ENCODE data around the gene GOLIM4.
A peak's percentile ranks its signal among the peaks of the same experiment; 100 is the strongest.

The GOLIM4 gene

DNA sequence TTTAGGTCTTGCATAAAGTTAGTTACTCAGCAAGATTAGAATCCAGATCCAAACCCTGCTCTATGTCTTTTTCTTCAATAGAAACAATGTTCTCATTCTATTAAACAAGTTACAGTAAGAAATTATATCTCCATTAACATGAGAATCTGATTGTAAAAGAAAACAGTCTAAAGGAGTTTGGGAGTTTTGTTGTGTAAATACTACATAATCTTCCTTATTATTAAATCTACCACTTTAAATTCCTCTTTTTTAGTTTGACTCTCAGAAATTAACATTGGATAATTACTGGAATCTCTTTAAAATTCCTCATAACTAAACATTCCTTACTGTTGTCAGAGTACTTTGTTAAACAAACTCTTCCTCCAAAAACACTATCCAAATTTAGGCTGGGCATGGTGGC is 1.7 kb upstream of the GOLIM4 start:
- Histone ChIP-seq H3K36me3 (ENCODE audit: control insufficient read depth, insufficient read depth, low read length) (no peaks in the 10 kb centered on the region), H3K4me3 (ENCODE audit: extremely low read depth, insufficient read depth, low read length, poor library complexity, severe bottlenecking) (no peak overlapping the region), H3K4me1 (ENCODE audit: control insufficient read depth, insufficient read depth, low read length, poor library complexity, severe bottlenecking) (peaks cover 6% of the 10 kb centered on the region), H3K9me3 (ENCODE audit: control insufficient read depth, low read length) (no peaks in the 10 kb centered on the region), H3K27ac (ENCODE audit: low read depth, low read length, severe bottlenecking) (no peak overlapping the region)

DNA sequence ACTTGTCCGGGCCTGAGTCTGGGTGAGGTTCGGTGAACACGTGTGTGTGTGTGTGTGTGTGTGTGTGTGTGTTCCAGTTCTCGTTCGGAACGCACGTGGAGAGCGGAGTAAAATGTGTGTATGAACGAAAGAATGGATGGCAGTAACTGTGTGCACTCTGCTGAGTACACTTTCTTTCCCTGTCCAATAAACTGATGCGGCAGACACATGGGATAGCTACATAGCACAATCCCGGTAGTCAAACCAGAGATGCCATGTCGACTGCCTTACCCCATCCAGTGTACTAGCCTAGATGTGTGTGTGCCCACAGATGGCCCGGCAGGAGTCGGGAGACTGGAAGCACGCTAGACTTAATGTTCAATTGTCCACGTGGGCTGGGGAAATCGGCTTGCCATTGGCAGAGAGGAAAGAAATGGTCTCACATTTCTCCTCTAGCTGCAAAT is 507 bp upstream of the GOLIM4 start:
- Histone ChIP-seq H3K27ac (ENCODE audit: low read depth, low read length, severe bottlenecking) (peak overlapping the region; percentile 93), H3K4me1 (ENCODE audit: control insufficient read depth, insufficient read depth, low read length, poor library complexity, severe bottlenecking) (peaks cover 10% of the 10 kb centered on the region), H3K9me3 (ENCODE audit: control insufficient read depth, low read length) (no peaks in the 10 kb centered on the region), H3K36me3 (ENCODE audit: control insufficient read depth, insufficient read depth, low read length) (no peaks in the 10 kb centered on the region), H3K4me3 (ENCODE audit: extremely low read depth, insufficient read depth, low read length, poor library complexity, severe bottlenecking) (peak overlapping the region; percentile 72)
- 1 to 2% methylated on average over 11 to 12 of the region's 17 CpGs for WGBS, 2 experiments (ENCODE audit: insufficient coverage in 2 of 2)

DNA sequence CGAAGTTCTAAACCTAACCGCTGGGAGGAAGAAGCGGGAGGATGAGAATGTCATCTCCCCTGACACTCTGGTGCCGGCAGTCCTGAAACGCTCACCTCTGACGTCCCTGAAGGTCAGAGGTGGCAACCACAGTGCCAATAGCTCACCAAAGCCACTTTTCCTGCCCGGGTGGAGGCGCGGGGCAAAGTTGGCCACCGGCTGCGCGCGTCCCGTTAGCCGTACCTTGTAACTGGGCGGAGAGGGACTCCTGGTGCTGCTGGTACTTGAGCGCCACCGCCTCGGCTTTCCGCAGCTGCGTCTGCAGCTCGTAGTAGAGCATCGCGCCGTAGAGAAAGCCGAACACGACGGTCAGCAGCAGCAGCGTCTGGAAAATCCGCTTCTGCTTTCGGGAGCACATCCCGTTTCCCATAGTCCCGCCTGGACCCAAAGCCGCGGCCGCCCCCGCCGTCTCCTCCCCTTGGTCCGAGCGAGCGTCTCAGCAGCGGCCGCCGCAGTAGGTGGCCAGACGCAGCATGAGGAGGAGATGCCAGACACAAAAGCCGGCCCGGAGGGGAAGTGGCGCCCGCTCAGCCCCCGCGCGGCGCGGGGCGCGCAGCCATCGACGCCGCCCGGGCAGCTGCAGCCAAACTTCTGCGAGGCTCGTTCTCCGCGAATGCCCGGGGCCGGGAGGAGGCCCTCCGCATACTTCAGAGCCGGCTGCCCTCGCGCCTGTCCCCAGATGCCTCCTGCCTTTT is 680 bp downstream of the GOLIM4 start:
- Histone ChIP-seq H3K27ac (ENCODE audit: low read depth, low read length, severe bottlenecking) (peak overlapping the region; percentile 93), H3K36me3 (ENCODE audit: control insufficient read depth, insufficient read depth, low read length) (no peaks in the 10 kb centered on the region)
- 0 to 1% methylated on average over 48 to 57 of the region's 70 CpGs for WGBS, 2 experiments (ENCODE audit: insufficient coverage in 2 of 2)

DNA sequence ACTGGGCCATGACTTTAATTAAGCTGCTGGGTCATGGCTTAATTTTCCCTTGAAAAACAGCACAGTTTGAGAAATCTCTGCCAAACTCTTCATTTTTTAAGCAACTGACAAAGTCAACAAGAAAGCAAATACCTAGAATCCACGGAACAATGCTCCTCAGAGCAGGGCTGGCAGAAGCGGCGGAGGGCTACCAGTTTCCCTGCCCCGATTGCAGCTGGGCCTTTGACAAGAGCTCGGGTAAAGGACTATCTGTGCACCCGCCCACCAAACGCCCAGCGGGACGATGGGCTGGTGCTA is 1.2 kb downstream of the GOLIM4 start:
- 0% methylated on average over 8 to 9 of the region's 9 CpGs for WGBS, 2 experiments (ENCODE audit: insufficient coverage in 2 of 2)
- Histone ChIP-seq H3K4me1 (ENCODE audit: control insufficient read depth, insufficient read depth, low read length, poor library complexity, severe bottlenecking) (peaks cover 15% of the 10 kb centered on the region), H3K9me3 (ENCODE audit: control insufficient read depth, low read length) (no peaks in the 10 kb centered on the region), H3K36me3 (ENCODE audit: control insufficient read depth, insufficient read depth, low read length) (no peaks in the 10 kb centered on the region), H3K4me3 (ENCODE audit: extremely low read depth, insufficient read depth, low read length, poor library complexity, severe bottlenecking) (peak overlapping the region; percentile 72), H3K27ac (ENCODE audit: low read depth, low read length, severe bottlenecking) (peak overlapping the region; percentile 93)

More for the DNA sequence above, 680 bp downstream of the GOLIM4 start:
- Histone ChIP-seq H3K4me1 (ENCODE audit: control insufficient read depth, insufficient read depth, low read length, poor library complexity, severe bottlenecking) (peaks cover 12% of the 10 kb centered on the region), H3K4me3 (ENCODE audit: extremely low read depth, insufficient read depth, low read length, poor library complexity, severe bottlenecking) (peak overlapping the region; percentile 72), H3K9me3 (ENCODE audit: control insufficient read depth, low read length) (no peaks in the 10 kb centered on the region)

DNA sequence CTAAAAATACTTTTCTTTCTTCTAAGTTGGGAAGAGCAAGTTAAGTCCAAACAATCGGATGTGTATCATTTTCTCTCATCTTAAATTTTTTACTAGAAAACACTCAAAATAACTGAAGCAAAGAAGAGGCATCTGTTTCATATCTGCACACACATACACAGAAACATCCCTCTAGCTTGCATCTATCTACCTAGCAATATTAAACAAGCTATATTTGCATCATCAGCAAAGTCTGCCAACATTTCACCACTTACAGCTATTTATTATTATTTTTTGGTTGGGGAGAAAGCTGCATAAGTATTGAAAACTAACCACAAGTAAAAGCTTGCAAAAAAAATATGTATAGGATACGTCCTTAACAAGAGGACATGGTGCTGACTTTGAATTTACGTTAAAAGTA is 1.9 kb downstream of the GOLIM4 start:
- H3K9me3 ChIP-seq (ENCODE audit: control insufficient read depth, low read length): no peaks in the 10 kb centered on the region
- peak overlapping the region; percentile 72 for H3K4me3 ChIP-seq (ENCODE audit: extremely low read depth, insufficient read depth, low read length, poor library complexity, severe bottlenecking)
- WGBS, 2 experiments (ENCODE audit: insufficient coverage in 2 of 2): 89% methylated on average over 1 of the region's 3 CpGs; no CpG with 5 or more reads in 1 of the 2 experiments
- peaks cover 15% of the 10 kb centered on the region for H3K4me1 ChIP-seq (ENCODE audit: control insufficient read depth, insufficient read depth, low read length, poor library complexity, severe bottlenecking)
- H3K36me3 ChIP-seq (ENCODE audit: control insufficient read depth, insufficient read depth, low read length): no peaks in the 10 kb centered on the region
- H3K27ac ChIP-seq (ENCODE audit: low read depth, low read length, severe bottlenecking): no peak overlapping the region

DNA sequence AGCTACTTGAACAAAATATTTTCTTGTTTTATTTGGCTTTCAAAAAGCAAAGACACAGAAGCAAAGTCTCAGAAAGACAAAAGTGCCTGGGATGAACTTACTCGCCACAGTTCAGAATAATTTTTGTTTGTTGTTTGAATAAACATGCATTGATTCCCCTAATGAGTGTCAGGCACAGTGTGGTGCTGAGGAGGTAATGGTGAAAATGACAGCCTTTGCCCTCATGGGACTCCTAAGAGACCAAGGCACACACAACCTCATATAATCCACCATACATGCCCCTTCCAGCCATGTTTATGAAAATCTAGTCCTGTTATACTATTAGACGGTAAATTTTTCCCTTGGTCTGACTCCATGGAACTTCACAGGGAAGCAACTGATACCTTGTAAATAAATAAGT is 2.5 kb downstream of the GOLIM4 start:
- Histone ChIP-seq H3K9me3 (ENCODE audit: control insufficient read depth, low read length) (no peaks in the 10 kb centered on the region), H3K4me1 (ENCODE audit: control insufficient read depth, insufficient read depth, low read length, poor library complexity, severe bottlenecking) (peaks cover 15% of the 10 kb centered on the region), H3K27ac (ENCODE audit: low read depth, low read length, severe bottlenecking) (no peak overlapping the region), H3K36me3 (ENCODE audit: control insufficient read depth, insufficient read depth, low read length) (no peaks in the 10 kb centered on the region), H3K4me3 (ENCODE audit: extremely low read depth, insufficient read depth, low read length, poor library complexity, severe bottlenecking) (peak overlapping the region; percentile 72)
- WGBS, 2 experiments (ENCODE audit: insufficient coverage in 2 of 2): 57 to 80% methylated on average over 1 of the region's 2 CpGs

DNA sequence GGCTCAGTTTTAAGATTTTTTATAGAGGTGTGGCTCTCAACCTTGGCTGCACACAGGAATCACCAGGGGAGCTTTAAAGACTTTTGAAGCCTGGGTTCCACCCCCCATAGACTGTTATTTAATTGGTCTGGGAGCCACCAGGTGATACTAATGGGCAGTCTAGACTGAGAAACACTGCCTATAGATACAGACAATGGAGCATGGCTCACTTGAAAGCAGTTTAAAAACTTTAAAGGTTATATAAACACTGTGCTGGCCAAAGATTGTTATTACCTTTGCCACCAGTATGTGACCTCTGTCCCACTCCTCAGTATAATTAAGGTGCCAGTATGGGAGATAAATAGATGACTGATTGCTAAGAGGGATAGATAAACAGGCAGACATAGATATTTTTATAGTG is 3.8 kb downstream of the GOLIM4 start:
- H3K27ac ChIP-seq (ENCODE audit: low read depth, low read length, severe bottlenecking): no peak overlapping the region
- H3K4me1 ChIP-seq (ENCODE audit: control insufficient read depth, insufficient read depth, low read length, poor library complexity, severe bottlenecking): peaks cover 13% of the 10 kb centered on the region
- H3K4me3 ChIP-seq (ENCODE audit: extremely low read depth, insufficient read depth, low read length, poor library complexity, severe bottlenecking): no peak overlapping the region
- H3K9me3 ChIP-seq (ENCODE audit: control insufficient read depth, low read length): no peaks in the 10 kb centered on the region
- no peaks in the 10 kb centered on the region for H3K36me3 ChIP-seq (ENCODE audit: control insufficient read depth, insufficient read depth, low read length)

DNA sequence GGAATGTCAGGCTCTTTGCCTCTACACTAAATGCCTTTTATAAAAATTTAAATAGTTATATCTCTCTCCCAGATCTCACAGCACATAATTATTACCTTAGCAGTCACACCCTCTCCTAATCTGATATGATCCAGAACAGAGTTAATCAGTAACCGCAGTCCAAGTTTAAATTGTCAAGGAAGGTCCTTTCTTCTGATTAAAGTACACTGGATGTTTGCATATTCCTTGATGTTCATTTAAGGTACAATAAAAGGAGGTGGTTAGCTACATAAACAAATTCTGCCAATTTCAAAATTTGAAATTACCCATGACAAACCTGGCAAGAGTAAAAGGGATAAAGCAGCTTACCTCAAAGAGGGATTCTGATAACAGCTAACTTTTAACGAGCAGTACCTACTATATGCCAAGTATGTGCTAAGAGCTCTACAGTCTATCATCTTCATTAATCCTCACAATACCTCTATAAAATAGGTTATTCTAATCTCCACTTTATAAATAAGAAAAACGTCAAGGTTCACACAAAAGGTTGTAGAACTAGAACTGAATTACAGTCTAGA is 4.3 kb downstream of the GOLIM4 start:
- H3K27ac ChIP-seq (ENCODE audit: low read depth, low read length, severe bottlenecking): no peak overlapping the region
- WGBS, 2 experiments (ENCODE audit: insufficient coverage in 2 of 2): 60 to 100% methylated on average over 1 of the region's 3 CpGs

DNA sequence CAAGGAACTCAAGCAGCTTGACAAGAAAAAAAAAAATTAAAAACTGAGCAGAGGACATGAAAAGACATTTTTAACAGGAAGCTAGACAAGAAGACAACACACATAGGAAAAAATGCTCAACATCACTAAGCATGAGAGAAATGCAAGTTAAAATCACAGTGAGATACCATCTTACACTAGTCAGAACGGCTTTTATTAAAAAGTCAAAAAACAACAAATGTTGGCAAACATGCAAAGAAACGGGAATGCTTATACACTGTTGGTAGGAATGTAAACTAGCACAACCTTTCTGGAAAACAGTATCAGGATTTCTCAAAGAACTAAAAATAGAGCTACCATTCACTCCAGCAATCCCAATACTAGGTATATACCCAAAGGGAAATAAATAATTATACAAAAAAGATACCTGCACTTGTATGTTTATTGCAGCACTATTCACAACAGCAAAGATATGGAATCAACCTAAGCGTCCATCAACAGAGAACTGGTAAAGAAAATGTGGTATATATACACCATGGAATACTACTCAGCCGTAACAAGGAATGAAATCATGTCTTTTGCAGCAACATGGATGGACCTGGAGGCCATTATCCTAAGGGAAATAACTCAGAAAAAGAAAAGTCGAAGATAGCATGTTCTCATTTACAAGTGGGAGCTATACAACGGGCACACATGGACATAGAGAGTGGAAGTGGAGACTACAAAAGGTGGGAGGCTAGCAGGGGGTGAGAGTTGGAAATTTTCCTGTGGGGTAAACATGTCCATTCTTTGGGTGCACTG is 5.2 kb downstream of the GOLIM4 start:
- no peaks in the 10 kb centered on the region for H3K36me3 ChIP-seq (ENCODE audit: control insufficient read depth, insufficient read depth, low read length)
- 87 to 90% methylated on average over 2 to 3 of the region's 6 CpGs for WGBS, 2 experiments (ENCODE audit: insufficient coverage in 2 of 2)
- no peak overlapping the region for H3K4me3 ChIP-seq (ENCODE audit: extremely low read depth, insufficient read depth, low read length, poor library complexity, severe bottlenecking)
- no peaks in the 10 kb centered on the region for H3K9me3 ChIP-seq (ENCODE audit: control insufficient read depth, low read length)
- no peak overlapping the region for H3K27ac ChIP-seq (ENCODE audit: low read depth, low read length, severe bottlenecking)
- H3K4me1 ChIP-seq (ENCODE audit: control insufficient read depth, insufficient read depth, low read length, poor library complexity, severe bottlenecking): peaks cover 9% of the 10 kb centered on the region

More for the DNA sequence above, 4.3 kb downstream of the GOLIM4 start:
- Histone ChIP-seq H3K36me3 (ENCODE audit: control insufficient read depth, insufficient read depth, low read length) (no peaks in the 10 kb centered on the region), H3K4me3 (ENCODE audit: extremely low read depth, insufficient read depth, low read length, poor library complexity, severe bottlenecking) (no peak overlapping the region), H3K9me3 (ENCODE audit: control insufficient read depth, low read length) (no peaks in the 10 kb centered on the region), H3K4me1 (ENCODE audit: control insufficient read depth, insufficient read depth, low read length, poor library complexity, severe bottlenecking) (peaks cover 9% of the 10 kb centered on the region)

DNA sequence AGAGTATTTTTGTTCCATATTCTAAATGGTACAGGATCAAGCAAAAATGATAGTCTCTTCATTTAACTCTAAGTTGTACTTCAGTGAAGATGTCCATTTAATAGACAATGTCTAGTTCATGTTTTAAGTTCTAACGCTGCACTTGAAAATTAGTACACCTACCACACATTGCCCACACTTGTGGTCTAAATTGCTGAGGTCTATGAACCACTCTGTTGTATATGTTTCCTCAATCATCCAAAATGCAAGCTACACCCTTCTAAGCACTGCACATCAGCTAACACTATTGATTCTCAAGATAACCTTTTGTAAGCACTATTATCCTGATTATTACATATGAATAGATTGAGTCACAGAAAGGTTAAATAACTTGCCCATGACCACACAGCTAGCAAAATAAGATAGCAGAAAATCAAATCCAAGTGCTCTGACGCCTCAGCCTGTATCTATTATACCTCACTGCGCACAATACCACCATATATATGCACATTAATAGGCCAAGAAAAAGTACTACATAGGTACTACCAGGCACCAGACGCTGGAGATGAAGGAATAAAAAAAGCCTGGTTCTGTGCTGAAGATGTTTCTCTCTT is 6.4 kb downstream of the GOLIM4 start:
- WGBS, 2 experiments (ENCODE audit: insufficient coverage in 2 of 2): 71 to 100% methylated on average over 1 of the region's 4 CpGs
- Histone ChIP-seq H3K4me3 (ENCODE audit: extremely low read depth, insufficient read depth, low read length, poor library complexity, severe bottlenecking) (no peak overlapping the region), H3K9me3 (ENCODE audit: control insufficient read depth, low read length) (no peaks in the 10 kb centered on the region)

More for the DNA sequence above, 6.4 kb downstream of the GOLIM4 start:
- H3K4me1 ChIP-seq (ENCODE audit: control insufficient read depth, insufficient read depth, low read length, poor library complexity, severe bottlenecking): peaks cover 9% of the 10 kb centered on the region
- H3K27ac ChIP-seq (ENCODE audit: low read depth, low read length, severe bottlenecking): no peak overlapping the region
- H3K36me3 ChIP-seq (ENCODE audit: control insufficient read depth, insufficient read depth, low read length): no peaks in the 10 kb centered on the region

Measured in mesodermal cell (in vitro differentiated cells).